ENCODE data around the gene NUP133.

DNA sequence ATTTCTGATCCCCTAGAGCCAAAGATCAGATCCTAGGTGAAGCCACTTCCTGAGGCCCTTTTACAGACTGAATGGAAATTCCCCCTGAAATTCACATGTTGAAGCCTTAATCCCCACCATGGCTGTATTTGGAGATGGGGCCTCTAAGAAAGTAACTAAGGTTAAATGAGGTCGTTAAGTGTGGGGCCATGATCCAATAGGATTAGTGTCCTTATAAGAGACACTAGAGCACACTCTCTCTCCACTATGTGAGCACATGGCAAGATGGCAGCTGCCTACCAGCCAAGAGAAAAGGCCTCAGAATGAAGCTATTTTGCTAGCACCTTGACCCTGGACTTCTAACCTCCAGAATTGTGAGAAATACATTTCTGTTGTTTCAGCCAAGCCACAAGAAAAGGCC lies 36.4 kb upstream of the NUP133 start:
- TF ChIP-seq CTCF (IDR thresholded peaks at IDR 0.05) (no peak), EZH2 (IDR thresholded peaks at IDR 0.05; ENCODE audit: borderline replicate concordance, insufficient read depth, low read depth, low read length, poor library complexity, severe bottlenecking) (no peak)
